ENCODE measurements around the gene BORCS8. TPM values are rescaled to one million over a fixed set of nuclear protein-coding genes. Genes with fewer than 3 reads are reported as not detected.

BORCS8 gene
- total RNA-seq, 1 donor from 2014 or later, result 33.9 TPM

GRCh38 chr19:19145684-19146608, 46.0 kb downstream of the BORCS8 start:
- peaks cover 10% of the 10 kb centered on the region for H3K27me3 Mint-ChIP-seq
- H3K36me3 Mint-ChIP-seq (ENCODE audit: insufficient read depth), result no peaks in the 10 kb centered on the region
- H3K4me1 Mint-ChIP-seq (ENCODE audit: low read depth), result no peaks in the 10 kb centered on the region
- H3K27ac Mint-ChIP-seq, result no peak overlapping the region
- no peak overlapping the region for H3K4me3 Mint-ChIP-seq (ENCODE audit: low read depth)
- TF ChIP-seq, protein P1, sequence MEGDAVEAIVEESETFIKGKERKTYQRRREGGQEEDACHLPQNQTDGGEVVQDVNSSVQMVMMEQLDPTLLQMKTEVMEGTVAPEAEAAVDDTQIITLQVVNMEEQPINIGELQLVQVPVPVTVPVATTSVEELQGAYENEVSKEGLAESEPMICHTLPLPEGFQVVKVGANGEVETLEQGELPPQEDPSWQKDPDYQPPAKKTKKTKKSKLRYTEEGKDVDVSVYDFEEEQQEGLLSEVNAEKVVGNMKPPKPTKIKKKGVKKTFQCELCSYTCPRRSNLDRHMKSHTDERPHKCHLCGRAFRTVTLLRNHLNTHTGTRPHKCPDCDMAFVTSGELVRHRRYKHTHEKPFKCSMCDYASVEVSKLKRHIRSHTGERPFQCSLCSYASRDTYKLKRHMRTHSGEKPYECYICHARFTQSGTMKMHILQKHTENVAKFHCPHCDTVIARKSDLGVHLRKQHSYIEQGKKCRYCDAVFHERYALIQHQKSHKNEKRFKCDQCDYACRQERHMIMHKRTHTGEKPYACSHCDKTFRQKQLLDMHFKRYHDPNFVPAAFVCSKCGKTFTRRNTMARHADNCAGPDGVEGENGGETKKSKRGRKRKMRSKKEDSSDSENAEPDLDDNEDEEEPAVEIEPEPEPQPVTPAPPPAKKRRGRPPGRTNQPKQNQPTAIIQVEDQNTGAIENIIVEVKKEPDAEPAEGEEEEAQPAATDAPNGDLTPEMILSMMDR (IDR thresholded peaks at IDR 0.05; ENCODE audit: unreplicated experiment), result peak; percentile 87
- DNase-seq (ENCODE audit: low spot score, unreplicated experiment), result peak; percentile 85
- no peaks in the 10 kb centered on the region for H3K9me3 Mint-ChIP-seq (ENCODE audit: low read depth)

- Mint-ChIP-seq H3K4me1 (ENCODE audit: low read depth) (no peaks in the 10 kb centered on the region), H3K4me3 (ENCODE audit: low read depth) (no peak overlapping the region), H3K36me3 (ENCODE audit: insufficient read depth) (no peaks in the 10 kb centered on the region), H3K27me3 (peaks cover 13% of the 10 kb centered on the region), H3K9me3 (ENCODE audit: low read depth) (no peaks in the 10 kb centered on the region), H3K27ac (no peak overlapping the region)
- TF ChIP-seq, protein P1 (IDR thresholded peaks at IDR 0.05; ENCODE audit: unreplicated experiment), result no peak
- DNase-seq (ENCODE audit: low spot score, unreplicated experiment), result no peak
Observed at GRCh38 chr19:19145281-19145680, 46.7 kb downstream of the BORCS8 start.

DNA sequence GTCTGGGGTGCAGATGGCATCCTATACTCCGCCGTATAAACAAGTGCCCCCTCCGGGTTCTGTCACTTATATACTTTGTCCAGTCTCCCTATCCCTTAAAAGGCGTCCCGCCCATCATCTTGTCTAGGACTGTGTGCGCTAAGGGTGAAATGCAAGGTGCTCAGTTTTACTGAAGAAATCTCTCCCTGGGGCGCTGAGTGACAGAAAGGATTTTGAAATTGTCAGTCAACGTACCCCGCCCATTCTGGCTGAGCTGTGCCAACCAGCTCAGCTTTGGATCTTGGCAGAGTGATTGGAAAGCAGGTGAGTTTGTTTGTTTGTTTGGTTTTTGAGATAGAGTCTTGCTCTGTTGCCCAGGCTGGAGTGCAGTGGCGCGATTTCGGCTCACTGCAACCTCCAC, 49.6 kb downstream of the BORCS8 start:
- H3K4me3 Mint-ChIP-seq (ENCODE audit: low read depth), result no peak overlapping the region
- no peaks in the 10 kb centered on the region for H3K36me3 Mint-ChIP-seq (ENCODE audit: insufficient read depth)
- no peaks in the 10 kb centered on the region for H3K9me3 Mint-ChIP-seq (ENCODE audit: low read depth)
- peak overlapping the region; percentile 41 for H3K27ac Mint-ChIP-seq
- peaks cover 22% of the 10 kb centered on the region for H3K27me3 Mint-ChIP-seq
- TF ChIP-seq, protein P1 (IDR thresholded peaks at IDR 0.05; ENCODE audit: unreplicated experiment), result no peak
- DNase-seq (ENCODE audit: low spot score, unreplicated experiment), result no peak
- H3K4me1 Mint-ChIP-seq (ENCODE audit: low read depth), result peaks cover 6% of the 10 kb centered on the region

- peaks cover 12% of the 10 kb centered on the region for H3K4me1 Mint-ChIP-seq (ENCODE audit: low read depth)
- H3K9me3 Mint-ChIP-seq (ENCODE audit: low read depth), result no peaks in the 10 kb centered on the region
- DNase-seq (ENCODE audit: low spot score, unreplicated experiment), result no peak
- H3K36me3 Mint-ChIP-seq (ENCODE audit: insufficient read depth), result no peaks in the 10 kb centered on the region
- peaks cover 23% of the 10 kb centered on the region for H3K27me3 Mint-ChIP-seq
- no peak overlapping the region for H3K27ac Mint-ChIP-seq
- TF ChIP-seq, protein P1 (IDR thresholded peaks at IDR 0.05; ENCODE audit: unreplicated experiment), result no peak
- H3K4me3 Mint-ChIP-seq (ENCODE audit: low read depth), result no peak overlapping the region
Observed at GRCh38 chr19:19140476-19140875, 51.5 kb downstream of the BORCS8 start.

DNA sequence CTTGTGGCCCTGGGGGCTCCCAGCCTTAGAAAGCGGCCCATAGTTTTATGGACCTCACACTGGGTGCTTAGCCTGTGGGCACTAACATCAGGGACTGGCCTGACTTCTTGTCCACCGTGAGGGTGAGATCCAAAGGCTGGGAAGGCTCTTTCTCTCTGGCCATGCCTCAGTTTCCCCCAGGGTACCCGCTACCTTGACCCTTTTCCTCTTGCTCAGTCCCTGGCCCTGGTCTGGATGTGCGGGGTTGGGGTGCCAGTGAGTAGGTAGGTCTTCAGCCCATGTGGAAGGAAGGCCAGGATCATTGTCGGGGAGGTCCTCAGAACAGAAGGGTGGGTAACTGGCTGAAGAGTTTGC, 52.1 kb downstream of the BORCS8 start:
- TF ChIP-seq, protein P1 (IDR thresholded peaks at IDR 0.05; ENCODE audit: unreplicated experiment), result no peak

More for the DNA sequence above, 52.1 kb downstream of the BORCS8 start:
- no peaks in the 10 kb centered on the region for H3K36me3 Mint-ChIP-seq (ENCODE audit: insufficient read depth)
- H3K27ac Mint-ChIP-seq, result peak overlapping the region; percentile 90
- no peaks in the 10 kb centered on the region for H3K9me3 Mint-ChIP-seq (ENCODE audit: low read depth)
- H3K4me3 Mint-ChIP-seq (ENCODE audit: low read depth), result no peak overlapping the region
- peaks cover 23% of the 10 kb centered on the region for H3K27me3 Mint-ChIP-seq
- DNase-seq (ENCODE audit: low spot score, unreplicated experiment), result no peak
- peaks cover 12% of the 10 kb centered on the region for H3K4me1 Mint-ChIP-seq (ENCODE audit: low read depth)

Data from progenitor cell of endocrine pancreas (in vitro differentiated cells).